Liver (tissue), 9 donors: ENCODE results near the gene CIDEA. TPM values are rescaled to one million over a fixed set of nuclear protein-coding genes. Genes with fewer than 3 reads are reported as not detected.

Source experiments
- DNase-seq: peaks from one replicate; pipeline ENCODE4 v3.0.0-alpha.2; 2017; ENCODE audit warnings: low spot score
- H3K27ac ChIP-seq, 2 donors: one replicate each; pipeline ENCODE4 v1.7.0; 2013; ENCODE audit warnings: inconsistent platforms in 2 of 2, low read length in 2 of 2, control low read depth in 1 of 2, low read depth in 1 of 2, mild to moderate bottlenecking in 1 of 2
- H3K27me3 ChIP-seq, 4 donors: one replicate each; pipeline versions ENCODE4 v1.6.1 to v1.7.0; 2013; ENCODE audit warnings: low read length in 3 of 4, inconsistent platforms in 1 of 4, mild to moderate bottlenecking in 1 of 4, moderate library complexity in 1 of 4; ENCODE audit not compliant: control insufficient read depth in 4 of 4, insufficient read depth in 4 of 4
- H3K36me3 ChIP-seq, 4 donors: one replicate each; pipeline versions ENCODE4 v1.6.1 to v1.7.0; 2013; ENCODE audit warnings: low read length in 3 of 4, mild to moderate bottlenecking in 3 of 4, low read depth in 1 of 4, moderate library complexity in 1 of 4; ENCODE audit not compliant: control insufficient read depth in 4 of 4, insufficient read depth in 3 of 4
- H3K4me1 ChIP-seq, 4 donors: one replicate each; pipeline versions ENCODE4 v1.6.1 to v1.7.0; 2013; ENCODE audit warnings: low read length in 3 of 4, mild to moderate bottlenecking in 3 of 4, moderate library complexity in 1 of 4; ENCODE audit not compliant: control insufficient read depth in 4 of 4, insufficient read depth in 4 of 4
- H3K4me3 ChIP-seq, 3 donors: one replicate each; pipeline versions ENCODE4 v1.6.1 to v1.7.0; 2013; ENCODE audit warnings: low read length in 3 of 3, control low read depth in 1 of 3, low read depth in 1 of 3, mild to moderate bottlenecking in 1 of 3
- H3K9ac ChIP-seq, 2 donors: one replicate each; pipeline ENCODE4 v1.7.0; 2013; ENCODE audit warnings: low read length in 2 of 2, mild to moderate bottlenecking in 2 of 2, moderate library complexity in 2 of 2, control low read depth in 1 of 2, low read depth in 1 of 2
- H3K9me3 ChIP-seq, 4 donors: one replicate each; pipeline versions ENCODE4 v1.6.1 to v1.7.0; 2013; ENCODE audit warnings: low read length in 3 of 4; ENCODE audit not compliant: control insufficient read depth in 4 of 4
- ATF3 ChIP-seq: IDR thresholded peaks from 2 replicates; pipeline ENCODE4 v1.6.1; 2016; ENCODE audit warnings: antibody characterized with exemption
- EGR1 ChIP-seq, 2 donors: IDR thresholded peaks; 2 replicates each; pipeline ENCODE4 v1.6.1; 2016 to 2018; ENCODE audit warnings: antibody characterized with exemption in 2 of 2, low read depth in 2 of 2
- FOXA2 ChIP-seq: IDR thresholded peaks from 2 replicates; pipeline ENCODE4 v1.6.1; 2016; ENCODE audit warnings: antibody characterized with exemption
- GABPA ChIP-seq, 2 donors: IDR thresholded peaks in 1 of 2; conservative IDR thresholded peaks in 1 of 2; 2 replicates each; pipeline ENCODE4 v1.6.1; 2016; ENCODE audit warnings: antibody characterized with exemption in 2 of 2, mild to moderate bottlenecking in 1 of 2, moderate library complexity in 1 of 2
- HNF4A ChIP-seq, 2 donors: conservative IDR thresholded peaks; 2 replicates each; pipeline ENCODE4 v1.6.1; 2016; ENCODE audit warnings: antibody characterized with exemption in 2 of 2, mild to moderate bottlenecking in 2 of 2
- HNF4G ChIP-seq: IDR thresholded peaks from 2 replicates; pipeline ENCODE4 v1.6.1; 2016; ENCODE audit warnings: antibody characterized with exemption
- JUND ChIP-seq, 2 donors: IDR thresholded peaks; 2 replicates each; pipeline ENCODE4 v1.6.1; 2016; ENCODE audit warnings: antibody characterized with exemption in 2 of 2
- NR2F2 ChIP-seq: IDR thresholded peaks from 2 replicates; pipeline ENCODE4 v1.6.1; 2016; ENCODE audit warnings: antibody characterized with exemption
- RAD21 ChIP-seq, 2 donors: IDR thresholded peaks; 2 replicates each; pipeline ENCODE4 v1.6.1; 2016; ENCODE audit warnings: antibody characterized with exemption in 2 of 2, mild to moderate bottlenecking in 2 of 2
- RXRA ChIP-seq, 2 donors: IDR thresholded peaks; 2 replicates each; pipeline ENCODE4 v1.6.1; 2017 to 2018; ENCODE audit warnings: antibody characterized with exemption in 2 of 2, mild to moderate bottlenecking in 1 of 2
- SP1 ChIP-seq: IDR thresholded peaks from 2 replicates; pipeline ENCODE4 v1.6.1; 2018; ENCODE audit warnings: antibody characterized with exemption, mild to moderate bottlenecking
- YY1 ChIP-seq: IDR thresholded peaks from 2 replicates; pipeline ENCODE4 v1.6.1; 2016; ENCODE audit warnings: antibody characterized with exemption, mild to moderate bottlenecking
- WGBS: extraction: QIAGEN DNeasy Blood & Tissue Kit; methylation state at CpG from one replicate; pipeline ENCODE4 v1.1.7; 2013; 5-methylcytosine and 5-hydroxymethylcytosine counted together
- polyA plus RNA-seq, 2 donors: library from polyadenylated mRNA; stranded (reverse) in 1 of 2; unstranded in 1 of 2; fragments of 200-250 nt in 1 of 2; fragments of >200 nt in 1 of 2; fragmentation: Nextera tagmentation in 1 of 2; extraction: Ambion mirVana in 1 of 2; gene quantifications; one replicate each; pipeline versions ENCODE4 v1.2.1 to v1.2.3, GENCODE V29; 2013 to 2015
- total RNA-seq, 2 donors: library from RNA; depleted of rRNA; stranded (reverse); fragments of >200 nt; gene quantifications; one replicate each; pipeline ENCODE4 v1.2.3, GENCODE V29; 2014
- TF ChIP-seq, protein P1 (sequence below): IDR thresholded peaks from 2 replicates; pipeline ENCODE4 v1.6.1; 2016; ENCODE audit warnings: antibody characterized with exemption
- TF ChIP-seq, protein P2 (sequence below): fragments of 150-350 bp; IDR thresholded peaks from 2 replicates; pipeline ENCODE4 v1.5.1; 2017; ENCODE audit warnings: improper control_type of control experiment, low read depth, low read length; ENCODE audit not compliant: missing input control
- TF ChIP-seq, protein P3 (sequence below): IDR thresholded peaks from 2 replicates; pipeline ENCODE4 v1.6.1; 2016; ENCODE audit warnings: antibody characterized with exemption, mild to moderate bottlenecking
- TF ChIP-seq, protein P4 (sequence below): IDR thresholded peaks from 2 replicates; pipeline ENCODE4 v1.6.1; 2016; ENCODE audit warnings: antibody characterized with exemption
- donor health status: healthy.
- donor health status: healthy.
- donor health status: healthy.
- donor health status: healthy.
- donor health status: healthy.

CIDEA gene
- total and polyA plus RNA-seq, 4 donors: not detected

DNA sequence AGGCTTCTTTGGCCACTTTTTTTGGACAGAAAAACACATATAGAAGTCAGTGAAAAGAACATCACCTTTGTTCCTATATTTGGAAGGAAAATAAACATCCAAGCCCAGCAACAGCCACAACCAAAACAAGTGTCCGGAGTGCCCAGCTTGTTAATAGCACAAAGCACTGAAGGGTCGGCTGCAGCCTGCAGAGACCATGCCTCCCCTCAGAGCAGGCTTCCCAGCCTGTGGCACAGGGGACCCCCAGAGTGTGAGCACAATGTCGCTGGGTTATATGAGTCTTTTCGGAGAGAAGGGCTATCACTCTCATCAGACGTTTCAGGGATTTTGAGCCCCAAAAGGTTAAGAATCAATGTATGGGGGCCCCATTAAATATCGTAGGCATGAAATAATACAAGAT lies 6.2 kb upstream of the CIDEA start:
- H3K27me3 ChIP-seq: no peaks in the 10 kb centered on the region
- 73% methylated on average over 6 of the region's 6 CpGs for WGBS
- DNase-seq: no peak
- H3K9me3 ChIP-seq: no peaks in the 10 kb centered on the region
- H3K9ac ChIP-seq: no peak overlapping the region
- no peaks in the 10 kb centered on the region for H3K36me3 ChIP-seq
- H3K4me3 ChIP-seq: no peak overlapping the region
- no peaks in the 10 kb centered on the region for H3K4me1 ChIP-seq
- TF ChIP-seq EGR1 (IDR thresholded peaks at IDR 0.05; ENCODE audit: low read depth in 2 of 2): no peak
- TF ChIP-seq RXRA (IDR thresholded peaks at IDR 0.05): no peak
- TF ChIP-seq HNF4G: no peak
- TF ChIP-seq RAD21 (IDR thresholded peaks at IDR 0.05): no peak
- no peak for TF ChIP-seq GABPA (IDR thresholded peaks at IDR 0.05 in 1 of 2, conservative IDR thresholded peaks at IDR 0.05 in 1 of 2)
- no peak for TF ChIP-seq JUND (IDR thresholded peaks at IDR 0.05)
- TF ChIP-seq, protein P1, sequence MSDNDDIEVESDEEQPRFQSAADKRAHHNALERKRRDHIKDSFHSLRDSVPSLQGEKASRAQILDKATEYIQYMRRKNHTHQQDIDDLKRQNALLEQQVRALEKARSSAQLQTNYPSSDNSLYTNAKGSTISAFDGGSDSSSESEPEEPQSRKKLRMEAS: no peak
- TF ChIP-seq, protein P2, sequence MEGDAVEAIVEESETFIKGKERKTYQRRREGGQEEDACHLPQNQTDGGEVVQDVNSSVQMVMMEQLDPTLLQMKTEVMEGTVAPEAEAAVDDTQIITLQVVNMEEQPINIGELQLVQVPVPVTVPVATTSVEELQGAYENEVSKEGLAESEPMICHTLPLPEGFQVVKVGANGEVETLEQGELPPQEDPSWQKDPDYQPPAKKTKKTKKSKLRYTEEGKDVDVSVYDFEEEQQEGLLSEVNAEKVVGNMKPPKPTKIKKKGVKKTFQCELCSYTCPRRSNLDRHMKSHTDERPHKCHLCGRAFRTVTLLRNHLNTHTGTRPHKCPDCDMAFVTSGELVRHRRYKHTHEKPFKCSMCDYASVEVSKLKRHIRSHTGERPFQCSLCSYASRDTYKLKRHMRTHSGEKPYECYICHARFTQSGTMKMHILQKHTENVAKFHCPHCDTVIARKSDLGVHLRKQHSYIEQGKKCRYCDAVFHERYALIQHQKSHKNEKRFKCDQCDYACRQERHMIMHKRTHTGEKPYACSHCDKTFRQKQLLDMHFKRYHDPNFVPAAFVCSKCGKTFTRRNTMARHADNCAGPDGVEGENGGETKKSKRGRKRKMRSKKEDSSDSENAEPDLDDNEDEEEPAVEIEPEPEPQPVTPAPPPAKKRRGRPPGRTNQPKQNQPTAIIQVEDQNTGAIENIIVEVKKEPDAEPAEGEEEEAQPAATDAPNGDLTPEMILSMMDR: no peak
- TF ChIP-seq, protein P3, sequence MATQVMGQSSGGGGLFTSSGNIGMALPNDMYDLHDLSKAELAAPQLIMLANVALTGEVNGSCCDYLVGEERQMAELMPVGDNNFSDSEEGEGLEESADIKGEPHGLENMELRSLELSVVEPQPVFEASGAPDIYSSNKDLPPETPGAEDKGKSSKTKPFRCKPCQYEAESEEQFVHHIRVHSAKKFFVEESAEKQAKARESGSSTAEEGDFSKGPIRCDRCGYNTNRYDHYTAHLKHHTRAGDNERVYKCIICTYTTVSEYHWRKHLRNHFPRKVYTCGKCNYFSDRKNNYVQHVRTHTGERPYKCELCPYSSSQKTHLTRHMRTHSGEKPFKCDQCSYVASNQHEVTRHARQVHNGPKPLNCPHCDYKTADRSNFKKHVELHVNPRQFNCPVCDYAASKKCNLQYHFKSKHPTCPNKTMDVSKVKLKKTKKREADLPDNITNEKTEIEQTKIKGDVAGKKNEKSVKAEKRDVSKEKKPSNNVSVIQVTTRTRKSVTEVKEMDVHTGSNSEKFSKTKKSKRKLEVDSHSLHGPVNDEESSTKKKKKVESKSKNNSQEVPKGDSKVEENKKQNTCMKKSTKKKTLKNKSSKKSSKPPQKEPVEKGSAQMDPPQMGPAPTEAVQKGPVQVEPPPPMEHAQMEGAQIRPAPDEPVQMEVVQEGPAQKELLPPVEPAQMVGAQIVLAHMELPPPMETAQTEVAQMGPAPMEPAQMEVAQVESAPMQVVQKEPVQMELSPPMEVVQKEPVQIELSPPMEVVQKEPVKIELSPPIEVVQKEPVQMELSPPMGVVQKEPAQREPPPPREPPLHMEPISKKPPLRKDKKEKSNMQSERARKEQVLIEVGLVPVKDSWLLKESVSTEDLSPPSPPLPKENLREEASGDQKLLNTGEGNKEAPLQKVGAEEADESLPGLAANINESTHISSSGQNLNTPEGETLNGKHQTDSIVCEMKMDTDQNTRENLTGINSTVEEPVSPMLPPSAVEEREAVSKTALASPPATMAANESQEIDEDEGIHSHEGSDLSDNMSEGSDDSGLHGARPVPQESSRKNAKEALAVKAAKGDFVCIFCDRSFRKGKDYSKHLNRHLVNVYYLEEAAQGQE: no peak
- TF ChIP-seq ATF3: no peak
- no peak for TF ChIP-seq FOXA2
- TF ChIP-seq HNF4A (conservative IDR thresholded peaks at IDR 0.05): no peak
- TF ChIP-seq, protein P4, sequence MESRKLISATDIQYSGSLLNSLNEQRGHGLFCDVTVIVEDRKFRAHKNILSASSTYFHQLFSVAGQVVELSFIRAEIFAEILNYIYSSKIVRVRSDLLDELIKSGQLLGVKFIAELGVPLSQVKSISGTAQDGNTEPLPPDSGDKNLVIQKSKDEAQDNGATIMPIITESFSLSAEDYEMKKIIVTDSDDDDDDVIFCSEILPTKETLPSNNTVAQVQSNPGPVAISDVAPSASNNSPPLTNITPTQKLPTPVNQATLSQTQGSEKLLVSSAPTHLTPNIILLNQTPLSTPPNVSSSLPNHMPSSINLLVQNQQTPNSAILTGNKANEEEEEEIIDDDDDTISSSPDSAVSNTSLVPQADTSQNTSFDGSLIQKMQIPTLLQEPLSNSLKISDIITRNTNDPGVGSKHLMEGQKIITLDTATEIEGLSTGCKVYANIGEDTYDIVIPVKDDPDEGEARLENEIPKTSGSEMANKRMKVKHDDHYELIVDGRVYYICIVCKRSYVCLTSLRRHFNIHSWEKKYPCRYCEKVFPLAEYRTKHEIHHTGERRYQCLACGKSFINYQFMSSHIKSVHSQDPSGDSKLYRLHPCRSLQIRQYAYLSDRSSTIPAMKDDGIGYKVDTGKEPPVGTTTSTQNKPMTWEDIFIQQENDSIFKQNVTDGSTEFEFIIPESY: no peak
- no peak overlapping the region for H3K27ac ChIP-seq

DNA sequence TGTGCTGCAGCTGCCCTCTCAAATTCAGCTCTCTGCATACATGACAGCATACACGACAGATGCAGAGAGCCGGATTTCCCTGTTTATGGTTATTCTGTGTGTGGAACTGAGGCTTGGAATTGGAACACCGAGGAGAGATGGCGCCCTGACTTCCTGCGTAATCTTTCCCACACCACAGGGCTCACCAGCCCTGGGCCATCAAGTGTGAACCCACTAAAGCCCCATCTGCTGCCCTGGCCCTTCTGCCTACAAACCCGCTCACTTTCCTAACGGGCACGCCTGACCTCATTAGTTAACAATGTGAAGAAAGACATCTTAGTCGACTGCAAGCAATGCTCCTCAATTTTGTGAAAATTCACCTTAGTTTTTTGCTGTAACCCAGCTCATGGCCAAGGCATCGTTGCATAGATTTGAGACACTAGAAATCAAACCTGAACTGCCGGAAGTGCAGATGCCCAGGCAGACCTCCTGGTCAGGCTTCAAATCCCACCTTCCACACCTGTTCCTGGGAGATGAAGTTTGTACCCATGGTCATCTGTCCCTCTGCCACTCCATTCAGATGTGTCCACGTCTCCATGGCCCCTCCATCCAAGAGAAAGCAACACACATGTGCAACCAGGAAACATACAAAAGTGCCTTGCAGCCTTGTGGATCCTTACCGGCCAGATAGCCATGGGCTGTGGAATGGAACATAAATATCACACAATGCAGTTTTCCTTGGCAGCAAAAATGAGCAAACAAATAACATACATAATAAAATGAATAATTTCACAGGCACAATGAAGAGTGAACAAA lies 5.0 kb upstream of the CIDEA start:
- peaks cover 4 to 7% (median 7%) of the 10 kb centered on the region in 4 donors for H3K4me1 ChIP-seq
- H3K4me3 ChIP-seq: no peak overlapping the region
- TF ChIP-seq NR2F2: no peak
- TF ChIP-seq, protein P3: no peak
- TF ChIP-seq, protein P4: no peak
- no peak for TF ChIP-seq FOXA2
- no peak for TF ChIP-seq GABPA (IDR thresholded peaks at IDR 0.05 in 1 of 2, conservative IDR thresholded peaks at IDR 0.05 in 1 of 2)
- no peak for TF ChIP-seq JUND (IDR thresholded peaks at IDR 0.05)
- TF ChIP-seq YY1: no peak
- TF ChIP-seq ATF3: no peak
- no peak for TF ChIP-seq SP1
- no peak overlapping the region for H3K27ac ChIP-seq
- H3K9me3 ChIP-seq: no peaks in the 10 kb centered on the region
- DNase-seq: no peak
- H3K27me3 ChIP-seq: peaks cover 0 to 6% (median under 1%) of the 10 kb centered on the region in 4 donors
- 81% methylated on average over 13 of the region's 13 CpGs for WGBS
- no peaks in the 10 kb centered on the region for H3K36me3 ChIP-seq
- no peak overlapping the region for H3K9ac ChIP-seq
